Measurements from ENCODE around the gene CTAGE8. TPM values are rescaled to one million over a fixed set of nuclear protein-coding genes. Genes with fewer than 3 reads are reported as not detected.
A peak's percentile ranks its signal among the peaks of the same experiment; 100 is the strongest.
"Not testable (repeated sequence)": the region's sequence is repeated elsewhere in the genome, so short reads cannot be mapped to it uniquely, and the experiment has no call there.

CTAGE8 gene
- total and polyA plus RNA-seq, 2 experiments from 2014 or later, result not detected

DNA sequence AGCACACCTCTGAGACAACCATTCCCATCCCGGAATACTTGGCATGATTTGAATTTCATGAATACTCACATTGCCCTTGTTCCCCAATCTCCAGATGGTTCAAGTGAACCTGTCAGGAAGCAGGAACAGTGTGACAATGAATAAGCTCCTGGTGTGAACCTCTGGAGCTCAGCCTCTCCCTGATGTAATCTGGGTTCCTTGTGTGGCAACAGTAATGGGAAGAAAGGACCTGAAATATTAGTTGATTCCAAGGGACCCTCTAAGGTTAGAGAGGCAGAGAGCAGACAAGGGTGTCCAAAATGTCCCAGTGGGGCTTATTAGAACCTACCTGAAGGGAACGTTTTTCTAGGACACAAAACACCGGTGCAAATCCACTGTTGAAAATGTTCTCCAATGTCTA is 13.0 kb downstream of the CTAGE8 start:
- H3K27me3 ChIP-seq (replicated peaks; ENCODE audit: insufficient read depth), result no peaks in the 10 kb centered on the region
- H3K9me2 ChIP-seq (ENCODE audit: insufficient read depth), result no peaks in the 10 kb centered on the region
- no peaks in the 10 kb centered on the region for H4K20me1 ChIP-seq (ENCODE audit: insufficient read depth)
- H3K36me3 ChIP-seq (ENCODE audit: low read depth), result no peaks in the 10 kb centered on the region
- no peaks in the 10 kb centered on the region for H3F3A ChIP-seq (ENCODE audit: insufficient read depth)
- in situ Hi-C loops (cut with MboI), result no loop called here
- H3K4me3 ChIP-seq, result no peak overlapping the region
- H3K4me1 ChIP-seq (ENCODE audit: insufficient read depth), result no peaks in the 10 kb centered on the region
- no peak overlapping the region for H2AFZ ChIP-seq
- H3K27ac ChIP-seq, result no peak overlapping the region
- no peaks in the 10 kb centered on the region for H3K9me3 ChIP-seq (ENCODE audit: low read depth)
- WGBS, 2 experiments (ENCODE audit: low coverage in 1 of 2, low lambda C conversion rate in 2 of 2, missing lambda C conversion rate in 2 of 2), result 75 to 87% methylated on average over 3 of the region's 3 CpGs
- no peak overlapping the region for H3K4me2 ChIP-seq (ENCODE audit: unreplicated experiment)
- no peak overlapping the region for H3K9ac ChIP-seq
- TF ChIP-seq EZH2phosphoT487 (IDR thresholded peaks at IDR 0.05; ENCODE audit: insufficient read depth, low read depth) (no peak), EZH2 (IDR thresholded peaks at IDR 0.05; ENCODE audit: insufficient read depth, poor library complexity, severe bottlenecking) (no peak)
- peak; percentile 55 for DNase-seq
- H3K79me2 ChIP-seq (ENCODE audit: insufficient read depth), result no peaks in the 10 kb centered on the region

- no peak for DNase-seq
- Histone ChIP-seq H3K79me2 (ENCODE audit: insufficient read depth) (no peaks in the 10 kb centered on the region), H3K4me3 (no peak overlapping the region), H3K4me2 (ENCODE audit: unreplicated experiment) (no peak overlapping the region), H3K27me3 (replicated peaks; ENCODE audit: insufficient read depth) (no peaks in the 10 kb centered on the region), H3K27ac (no peak overlapping the region), H3K4me1 (ENCODE audit: insufficient read depth) (no peaks in the 10 kb centered on the region), H4K20me1 (ENCODE audit: insufficient read depth) (no peaks in the 10 kb centered on the region), H3K36me3 (ENCODE audit: low read depth) (no peaks in the 10 kb centered on the region), H3K9ac (no peak overlapping the region), H3K9me3 (ENCODE audit: low read depth) (no peaks in the 10 kb centered on the region), H2AFZ (no peak overlapping the region), H3F3A (ENCODE audit: insufficient read depth) (no peaks in the 10 kb centered on the region), H3K9me2 (ENCODE audit: insufficient read depth) (no peaks in the 10 kb centered on the region)
- in situ Hi-C loops (cut with MboI), result no loop called here
- WGBS, 2 experiments (ENCODE audit: low coverage in 1 of 2, low lambda C conversion rate in 2 of 2, missing lambda C conversion rate in 2 of 2), result 77 to 85% methylated on average over 5 of the region's 5 CpGs
- no peak for TF ChIP-seq EZH2phosphoT487 (IDR thresholded peaks at IDR 0.05; ENCODE audit: insufficient read depth, low read depth)
- no peak for TF ChIP-seq EZH2 (IDR thresholded peaks at IDR 0.05; ENCODE audit: insufficient read depth, poor library complexity, severe bottlenecking)
Measured at GRCh38 chr7:144255471-144255897, 13.6 kb downstream of the CTAGE8 start.

DNA sequence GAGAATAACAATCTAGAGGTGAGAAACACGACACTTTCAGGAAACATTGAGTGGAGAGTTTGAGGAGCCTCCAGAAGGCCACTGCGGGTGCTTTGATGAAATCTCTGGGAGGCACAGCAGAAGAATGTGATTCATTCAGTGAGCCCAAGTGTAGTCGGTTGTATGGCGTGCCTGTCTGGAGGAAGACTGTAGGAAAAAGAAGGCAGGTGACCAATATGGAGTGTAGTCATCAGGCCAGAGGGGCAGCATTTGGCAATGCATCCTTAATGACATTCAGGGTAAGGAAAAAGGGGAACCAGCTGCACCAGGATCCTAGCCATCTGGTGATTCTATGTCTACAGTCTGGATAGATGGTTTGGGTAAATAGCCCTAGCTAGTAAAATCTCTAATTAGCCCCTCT is 16.8 kb downstream of the CTAGE8 start:
- H3K27ac ChIP-seq, result not testable (repeated sequence)

GRCh38 chr7:144247674-144248330 is 21.3 kb downstream of the CTAGE8 start:
- H4K20me1 ChIP-seq (ENCODE audit: insufficient read depth); H3K36me3 ChIP-seq (ENCODE audit: low read depth); H3K4me2 ChIP-seq (ENCODE audit: unreplicated experiment); H2AFZ ChIP-seq; H3K79me2 ChIP-seq (ENCODE audit: insufficient read depth); H3K27ac ChIP-seq; H3K4me1 ChIP-seq (ENCODE audit: insufficient read depth); in situ Hi-C loops (cut with MboI); DNase-seq; H3K9me3 ChIP-seq (ENCODE audit: low read depth); H3K4me3 ChIP-seq; H3K9ac ChIP-seq; H3K27me3 ChIP-seq (replicated peaks; ENCODE audit: insufficient read depth); H3K9me2 ChIP-seq (ENCODE audit: insufficient read depth); H3F3A ChIP-seq (ENCODE audit: insufficient read depth): not testable (repeated sequence)
- WGBS, 2 experiments (ENCODE audit: low coverage in 1 of 2, low lambda C conversion rate in 2 of 2, missing lambda C conversion rate in 2 of 2), result no CpG with 5 or more reads among the region's 1 CpG

More for the DNA sequence above, 16.8 kb downstream of the CTAGE8 start:
- no CpG with 5 or more reads among the region's 4 CpGs for WGBS, 2 experiments (ENCODE audit: low coverage in 1 of 2, low lambda C conversion rate in 2 of 2, missing lambda C conversion rate in 2 of 2)
- H3K4me2 ChIP-seq (ENCODE audit: unreplicated experiment); H3K9me2 ChIP-seq (ENCODE audit: insufficient read depth); H3K36me3 ChIP-seq (ENCODE audit: low read depth); H3K4me3 ChIP-seq; DNase-seq; H3K4me1 ChIP-seq (ENCODE audit: insufficient read depth); in situ Hi-C loops (cut with MboI); H3K9ac ChIP-seq; H3K9me3 ChIP-seq (ENCODE audit: low read depth); H3K27me3 ChIP-seq (replicated peaks; ENCODE audit: insufficient read depth); H4K20me1 ChIP-seq (ENCODE audit: insufficient read depth); H3K79me2 ChIP-seq (ENCODE audit: insufficient read depth); H2AFZ ChIP-seq; H3F3A ChIP-seq (ENCODE audit: insufficient read depth): not testable (repeated sequence)

GRCh38 chr7:144246967-144247366 is 22.1 kb downstream of the CTAGE8 start:
- WGBS, 2 experiments (ENCODE audit: low coverage in 1 of 2, low lambda C conversion rate in 2 of 2, missing lambda C conversion rate in 2 of 2), result no CpG with 5 or more reads among the region's 5 CpGs
- in situ Hi-C loops (cut with MboI); H3K9ac ChIP-seq; H3F3A ChIP-seq (ENCODE audit: insufficient read depth); H3K27ac ChIP-seq; DNase-seq; H3K27me3 ChIP-seq (replicated peaks; ENCODE audit: insufficient read depth); H3K79me2 ChIP-seq (ENCODE audit: insufficient read depth); H3K4me1 ChIP-seq (ENCODE audit: insufficient read depth); H3K9me3 ChIP-seq (ENCODE audit: low read depth); H4K20me1 ChIP-seq (ENCODE audit: insufficient read depth); H3K4me3 ChIP-seq; H3K9me2 ChIP-seq (ENCODE audit: insufficient read depth); H3K4me2 ChIP-seq (ENCODE audit: unreplicated experiment); H2AFZ ChIP-seq; H3K36me3 ChIP-seq (ENCODE audit: low read depth): not testable (repeated sequence)

GRCh38 chr7:144245372-144245771 is 23.7 kb downstream of the CTAGE8 start:
- H3K4me3 ChIP-seq; H4K20me1 ChIP-seq (ENCODE audit: insufficient read depth); in situ Hi-C loops (cut with MboI); H3K27me3 ChIP-seq (replicated peaks; ENCODE audit: insufficient read depth); DNase-seq; H2AFZ ChIP-seq; H3K4me1 ChIP-seq (ENCODE audit: insufficient read depth); H3F3A ChIP-seq (ENCODE audit: insufficient read depth); H3K9me3 ChIP-seq (ENCODE audit: low read depth); H3K4me2 ChIP-seq (ENCODE audit: unreplicated experiment); H3K9ac ChIP-seq; H3K79me2 ChIP-seq (ENCODE audit: insufficient read depth); H3K36me3 ChIP-seq (ENCODE audit: low read depth); H3K27ac ChIP-seq; H3K9me2 ChIP-seq (ENCODE audit: insufficient read depth): not testable (repeated sequence)
- no CpG with 5 or more reads among the region's 2 CpGs for WGBS, 2 experiments (ENCODE audit: low coverage in 1 of 2, low lambda C conversion rate in 2 of 2, missing lambda C conversion rate in 2 of 2)

- H3K9ac ChIP-seq; H3K27ac ChIP-seq; H3K4me2 ChIP-seq (ENCODE audit: unreplicated experiment); H3K4me3 ChIP-seq; H3K79me2 ChIP-seq (ENCODE audit: insufficient read depth); H3F3A ChIP-seq (ENCODE audit: insufficient read depth); H3K36me3 ChIP-seq (ENCODE audit: low read depth); H3K9me3 ChIP-seq (ENCODE audit: low read depth); in situ Hi-C loops (cut with MboI); DNase-seq; H4K20me1 ChIP-seq (ENCODE audit: insufficient read depth); H3K9me2 ChIP-seq (ENCODE audit: insufficient read depth); H2AFZ ChIP-seq; H3K4me1 ChIP-seq (ENCODE audit: insufficient read depth); H3K27me3 ChIP-seq (replicated peaks; ENCODE audit: insufficient read depth): not testable (repeated sequence)
- WGBS, 2 experiments (ENCODE audit: low coverage in 1 of 2, low lambda C conversion rate in 2 of 2, missing lambda C conversion rate in 2 of 2), result 92 to 96% methylated on average over 1 of the region's 2 CpGs
Measured at GRCh38 chr7:144239365-144239764, 29.7 kb downstream of the CTAGE8 start, which contains the start of gene OR2A42. TSS of gene OR2A42 (minus strand) at chr7:144239605. CDS start at chr7:144232843, 6,762 bp downstream.
